ENCODE results near the gene CLDN14.

DNA sequence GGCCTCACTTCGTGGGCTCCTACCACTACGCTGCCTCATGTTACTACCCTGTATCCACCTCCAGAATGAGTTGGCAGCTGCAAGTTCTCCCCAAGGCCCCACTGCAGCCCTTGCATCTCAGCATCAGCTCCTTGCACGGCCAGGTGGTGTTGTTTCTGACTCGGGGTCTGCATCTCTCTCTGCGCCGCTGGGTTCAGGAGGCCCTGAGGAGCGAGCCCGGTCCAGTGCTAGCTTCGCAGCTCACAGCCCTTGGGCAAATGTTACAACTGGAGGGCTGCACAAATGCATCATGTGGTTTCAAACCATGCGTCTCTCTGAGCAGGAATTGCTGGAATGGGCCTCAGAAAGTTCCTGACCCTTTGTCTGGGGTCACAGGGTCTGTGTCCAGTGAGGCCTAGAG lies 3.2 kb upstream of the CLDN14 start:
- TF ChIP-seq, protein P1, sequence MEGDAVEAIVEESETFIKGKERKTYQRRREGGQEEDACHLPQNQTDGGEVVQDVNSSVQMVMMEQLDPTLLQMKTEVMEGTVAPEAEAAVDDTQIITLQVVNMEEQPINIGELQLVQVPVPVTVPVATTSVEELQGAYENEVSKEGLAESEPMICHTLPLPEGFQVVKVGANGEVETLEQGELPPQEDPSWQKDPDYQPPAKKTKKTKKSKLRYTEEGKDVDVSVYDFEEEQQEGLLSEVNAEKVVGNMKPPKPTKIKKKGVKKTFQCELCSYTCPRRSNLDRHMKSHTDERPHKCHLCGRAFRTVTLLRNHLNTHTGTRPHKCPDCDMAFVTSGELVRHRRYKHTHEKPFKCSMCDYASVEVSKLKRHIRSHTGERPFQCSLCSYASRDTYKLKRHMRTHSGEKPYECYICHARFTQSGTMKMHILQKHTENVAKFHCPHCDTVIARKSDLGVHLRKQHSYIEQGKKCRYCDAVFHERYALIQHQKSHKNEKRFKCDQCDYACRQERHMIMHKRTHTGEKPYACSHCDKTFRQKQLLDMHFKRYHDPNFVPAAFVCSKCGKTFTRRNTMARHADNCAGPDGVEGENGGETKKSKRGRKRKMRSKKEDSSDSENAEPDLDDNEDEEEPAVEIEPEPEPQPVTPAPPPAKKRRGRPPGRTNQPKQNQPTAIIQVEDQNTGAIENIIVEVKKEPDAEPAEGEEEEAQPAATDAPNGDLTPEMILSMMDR (conservative IDR thresholded peaks at IDR 0.05; ENCODE audit: low read depth, low read length): no peak
- no peak for TF ChIP-seq EZH2 (IDR thresholded peaks at IDR 0.05; ENCODE audit: low read length, unreplicated experiment)
- TF ChIP-seq EZH2phosphoT487 (IDR thresholded peaks at IDR 0.05; ENCODE audit: borderline replicate concordance, low read length): no peak
